AG09309 (cell line): ENCODE data around the gene LACTBL1.

Experiments
- DNase-seq: peaks from one replicate; pipeline ENCODE4 v3.0.0-alpha.2; 2010; ENCODE audit warnings: low read depth
- H3K4me3 ChIP-seq: 2 replicates; pipeline ENCODE4 v1.5.1; 2011; ENCODE audit warnings: mild to moderate bottlenecking, low read depth, low read length, moderate library complexity; ENCODE audit not compliant: control insufficient read depth
- CTCF ChIP-seq: IDR thresholded peaks from 2 replicates; pipeline ENCODE4 v1.5.1; 2011; ENCODE audit warnings: mild to moderate bottlenecking, low read depth, low read length, inconsistent platforms; ENCODE audit not compliant: insufficient read depth, control insufficient read depth; ENCODE audit errors: missing control alignments

The LACTBL1 gene

GRCh38 chr1:22918644-22919043, 54.0 kb downstream of the LACTBL1 start:
- DNase-seq: no peak
- H3K4me3 ChIP-seq: no peak overlapping the region
- TF ChIP-seq CTCF: no peak

GRCh38 chr1:22917989-22918388, 54.7 kb downstream of the LACTBL1 start:
- no peak for TF ChIP-seq CTCF
- no peak overlapping the region for H3K4me3 ChIP-seq
- no peak for DNase-seq

- H3K4me3 ChIP-seq: no peak overlapping the region
- no peak for DNase-seq
- no peak for TF ChIP-seq CTCF
Measured at GRCh38 chr1:22916471-22916820, 56.2 kb downstream of the LACTBL1 start.

- TF ChIP-seq CTCF: no peak
- no peak overlapping the region for H3K4me3 ChIP-seq
- DNase-seq: no peak
Measured at GRCh38 chr1:22915816-22916470, 56.7 kb downstream of the LACTBL1 start.

- DNase-seq: no peak
- TF ChIP-seq CTCF: no peak
- no peak overlapping the region for H3K4me3 ChIP-seq
Measured at GRCh38 chr1:22915231-22915630, 57.4 kb downstream of the LACTBL1 start.

- DNase-seq: no peak
- no peak for TF ChIP-seq CTCF
- H3K4me3 ChIP-seq: no peak overlapping the region
Measured at GRCh38 chr1:22914633-22915217, 57.9 kb downstream of the LACTBL1 start.
